ENCODE results near the gene INTS1. TPM values are rescaled to one million over a fixed set of nuclear protein-coding genes. Genes with fewer than 3 reads are reported as not detected.
"Not testable (repeated sequence)": the region's sequence is repeated elsewhere in the genome, so short reads cannot be mapped to it uniquely, and the experiment has no call there.

Gene INTS1
- total RNA-seq, 1 donor: 66.2 TPM

GRCh38 chr7:1445341-1445740 is 58.8 kb downstream of the INTS1 start:
- no peaks in the 10 kb centered on the region for H3K27me3 ChIP-seq (ENCODE audit: insufficient read depth, low read length)
- H2AFZ ChIP-seq (ENCODE audit: low read length): no peak overlapping the region
- H4K20me1 ChIP-seq (ENCODE audit: insufficient read depth, low read length): peaks cover 18% of the 10 kb centered on the region
- H3K4me3 ChIP-seq (ENCODE audit: insufficient read depth, low read length): no peak overlapping the region
- no peak for DNase-seq (ENCODE audit: insufficient read length, low spot score, missing footprints)
- H3K79me2 ChIP-seq (ENCODE audit: insufficient read depth, low read length): peaks cover 5% of the 10 kb centered on the region
- H3K9me3 ChIP-seq (ENCODE audit: low read depth, low read length): no peaks in the 10 kb centered on the region
- H3K36me3 ChIP-seq (ENCODE audit: insufficient read depth, low read length): peaks cover 25% of the 10 kb centered on the region
- TF ChIP-seq CTCF (IDR thresholded peaks at IDR 0.05; ENCODE audit: extremely low read depth, low read depth, low read length): no peak
- H3K27ac ChIP-seq (ENCODE audit: low read depth, low read length): no peak overlapping the region
- H3K4me1 ChIP-seq (ENCODE audit: insufficient read depth, low read length): no peaks in the 10 kb centered on the region
- no peak overlapping the region for H3K4me2 ChIP-seq (ENCODE audit: insufficient read depth, low read length)

GRCh38 chr7:1444925-1445322 is 59.3 kb downstream of the INTS1 start:
- Histone ChIP-seq H2AFZ (ENCODE audit: low read length) (no peak overlapping the region), H3K4me1 (ENCODE audit: insufficient read depth, low read length) (no peaks in the 10 kb centered on the region), H3K4me3 (ENCODE audit: insufficient read depth, low read length) (no peak overlapping the region), H3K9me3 (ENCODE audit: low read depth, low read length) (no peaks in the 10 kb centered on the region), H3K4me2 (ENCODE audit: insufficient read depth, low read length) (no peak overlapping the region), H3K79me2 (ENCODE audit: insufficient read depth, low read length) (peaks cover 3% of the 10 kb centered on the region), H4K20me1 (ENCODE audit: insufficient read depth, low read length) (peaks cover 15% of the 10 kb centered on the region), H3K27ac (ENCODE audit: low read depth, low read length) (no peak overlapping the region), H3K27me3 (ENCODE audit: insufficient read depth, low read length) (no peaks in the 10 kb centered on the region), H3K36me3 (ENCODE audit: insufficient read depth, low read length) (peaks cover 29% of the 10 kb centered on the region)
- no peak for DNase-seq (ENCODE audit: insufficient read length, low spot score, missing footprints)
- no peak for TF ChIP-seq CTCF (IDR thresholded peaks at IDR 0.05; ENCODE audit: extremely low read depth, low read depth, low read length)

- H3K79me2 ChIP-seq (ENCODE audit: insufficient read depth, low read length): no peaks in the 10 kb centered on the region
- no peak overlapping the region for H3K4me2 ChIP-seq (ENCODE audit: insufficient read depth, low read length)
- no peak for TF ChIP-seq CTCF (IDR thresholded peaks at IDR 0.05; ENCODE audit: extremely low read depth, low read depth, low read length)
- no peak overlapping the region for H3K4me3 ChIP-seq (ENCODE audit: insufficient read depth, low read length)
- no peaks in the 10 kb centered on the region for H3K9me3 ChIP-seq (ENCODE audit: low read depth, low read length)
- no peaks in the 10 kb centered on the region for H3K4me1 ChIP-seq (ENCODE audit: insufficient read depth, low read length)
- H4K20me1 ChIP-seq (ENCODE audit: insufficient read depth, low read length): peaks cover 16% of the 10 kb centered on the region
- no peak for DNase-seq (ENCODE audit: insufficient read length, low spot score, missing footprints)
- no peaks in the 10 kb centered on the region for H3K27me3 ChIP-seq (ENCODE audit: insufficient read depth, low read length)
- no peak overlapping the region for H3K27ac ChIP-seq (ENCODE audit: low read depth, low read length)
- peaks cover 35% of the 10 kb centered on the region for H3K36me3 ChIP-seq (ENCODE audit: insufficient read depth, low read length)
- no peak overlapping the region for H2AFZ ChIP-seq (ENCODE audit: low read length)
These were observed 59.8 kb downstream of the INTS1 start for GRCh38 chr7:1444214-1444924.

GRCh38 chr7:1443587-1444200 is 60.5 kb downstream of the INTS1 start:
- not testable (repeated sequence) for H3K4me3 ChIP-seq (ENCODE audit: insufficient read depth, low read length); H3K27ac ChIP-seq (ENCODE audit: low read depth, low read length); H3K27me3 ChIP-seq (ENCODE audit: insufficient read depth, low read length); H3K79me2 ChIP-seq (ENCODE audit: insufficient read depth, low read length); H3K4me2 ChIP-seq (ENCODE audit: insufficient read depth, low read length); H3K9me3 ChIP-seq (ENCODE audit: low read depth, low read length); DNase-seq (ENCODE audit: insufficient read length, low spot score, missing footprints); H3K4me1 ChIP-seq (ENCODE audit: insufficient read depth, low read length); H2AFZ ChIP-seq (ENCODE audit: low read length)
- H4K20me1 ChIP-seq (ENCODE audit: insufficient read depth, low read length): peaks cover 21% of the 10 kb centered on the region
- peaks cover 37% of the 10 kb centered on the region for H3K36me3 ChIP-seq (ENCODE audit: insufficient read depth, low read length)
